ENCODE results near the gene ZNF76.

Gene ZNF76

GRCh38 chr6:35218456-35218855 is 41.1 kb upstream of the ZNF76 start:
- no peak overlapping the region for H3K9ac ChIP-seq (ENCODE audit: low read length in 5 of 5)
- no peak overlapping the region for H3K27ac ChIP-seq (ENCODE audit: low read depth, low read length)
- H3K27me3 ChIP-seq (ENCODE audit: control insufficient read depth in 5 of 5, insufficient read depth in 4 of 5, low read length in 5 of 5): peaks cover 23 to 60% (median 44%) of the 10 kb centered on the region in 5 donors
- H3K9me3 ChIP-seq (ENCODE audit: control insufficient read depth in 5 of 5, low read length in 5 of 5): no peaks in the 10 kb centered on the region
- no peak overlapping the region for H3K4me3 ChIP-seq (ENCODE audit: low read depth in 1 of 5, low read length in 5 of 5)
- peaks cover 0 to 17% (median 12%) of the 10 kb centered on the region in 5 donors for H3K4me1 ChIP-seq (ENCODE audit: control insufficient read depth in 5 of 5, insufficient read depth in 5 of 5, low read length in 5 of 5)
- no peaks in the 10 kb centered on the region for H3K36me3 ChIP-seq (ENCODE audit: control insufficient read depth in 5 of 5, insufficient read depth in 5 of 5, low read length in 5 of 5)

- Histone ChIP-seq H3K36me3 (ENCODE audit: control insufficient read depth in 5 of 5, insufficient read depth in 5 of 5, low read length in 5 of 5) (no peaks in the 10 kb centered on the region), H3K4me3 (ENCODE audit: low read depth in 1 of 5, low read length in 5 of 5) (no peak overlapping the region), H3K9ac (ENCODE audit: low read length in 5 of 5) (no peak overlapping the region), H3K9me3 (ENCODE audit: control insufficient read depth in 5 of 5, low read length in 5 of 5) (no peaks in the 10 kb centered on the region), H3K27me3 (ENCODE audit: control insufficient read depth in 5 of 5, insufficient read depth in 4 of 5, low read length in 5 of 5) (peaks cover 15 to 48% (median 35%) of the 10 kb centered on the region in 5 donors), H3K27ac (ENCODE audit: low read depth, low read length) (no peak overlapping the region), H3K4me1 (ENCODE audit: control insufficient read depth in 5 of 5, insufficient read depth in 5 of 5, low read length in 5 of 5) (peaks cover 0 to 4% (median under 1%) of the 10 kb centered on the region in 5 donors)
Measured at GRCh38 chr6:35219683-35220326, 39.7 kb upstream of the ZNF76 start.

GRCh38 chr6:35220711-35221110 is 38.8 kb upstream of the ZNF76 start:
- Histone ChIP-seq H3K27ac (ENCODE audit: low read depth, low read length) (no peak overlapping the region), H3K4me3 (ENCODE audit: low read depth in 1 of 5, low read length in 5 of 5) (no peak overlapping the region), H3K9ac (ENCODE audit: low read length in 5 of 5) (no peak overlapping the region), H3K4me1 (ENCODE audit: control insufficient read depth in 5 of 5, insufficient read depth in 5 of 5, low read length in 5 of 5) (no peaks in the 10 kb centered on the region), H3K9me3 (ENCODE audit: control insufficient read depth in 5 of 5, low read length in 5 of 5) (no peaks in the 10 kb centered on the region), H3K36me3 (ENCODE audit: control insufficient read depth in 5 of 5, insufficient read depth in 5 of 5, low read length in 5 of 5) (no peaks in the 10 kb centered on the region), H3K27me3 (ENCODE audit: control insufficient read depth in 5 of 5, insufficient read depth in 4 of 5, low read length in 5 of 5) (peaks cover 9 to 39% (median 28%) of the 10 kb centered on the region in 5 donors)

GRCh38 chr6:35223396-35223795 is 36.1 kb upstream of the ZNF76 start:
- Histone ChIP-seq H3K4me3 (ENCODE audit: low read depth in 1 of 5, low read length in 5 of 5) (no peak overlapping the region), H3K27ac (ENCODE audit: low read depth, low read length) (no peak overlapping the region), H3K4me1 (ENCODE audit: control insufficient read depth in 5 of 5, insufficient read depth in 5 of 5, low read length in 5 of 5) (no peaks in the 10 kb centered on the region), H3K9ac (ENCODE audit: low read length in 5 of 5) (no peak overlapping the region), H3K36me3 (ENCODE audit: control insufficient read depth in 5 of 5, insufficient read depth in 5 of 5, low read length in 5 of 5) (peaks cover 0 to under 1% (median 0%) of the 10 kb centered on the region in 5 donors), H3K9me3 (ENCODE audit: control insufficient read depth in 5 of 5, low read length in 5 of 5) (no peaks in the 10 kb centered on the region), H3K27me3 (ENCODE audit: control insufficient read depth in 5 of 5, insufficient read depth in 4 of 5, low read length in 5 of 5) (peaks cover 2 to 16% (median 3%) of the 10 kb centered on the region in 5 donors)

- Histone ChIP-seq H3K36me3 (ENCODE audit: control insufficient read depth in 5 of 5, insufficient read depth in 5 of 5, low read length in 5 of 5) (peaks cover 0 to 2% (median 0%) of the 10 kb centered on the region in 5 donors), H3K9me3 (ENCODE audit: control insufficient read depth in 5 of 5, low read length in 5 of 5) (no peaks in the 10 kb centered on the region), H3K4me1 (ENCODE audit: control insufficient read depth in 5 of 5, insufficient read depth in 5 of 5, low read length in 5 of 5) (peaks cover 0 to under 1% (median 0%) of the 10 kb centered on the region in 5 donors), H3K9ac (ENCODE audit: low read length in 5 of 5) (no peak overlapping the region), H3K27me3 (ENCODE audit: control insufficient read depth in 5 of 5, insufficient read depth in 4 of 5, low read length in 5 of 5) (peaks cover 0 to 8% (median 1%) of the 10 kb centered on the region in 5 donors), H3K27ac (ENCODE audit: low read depth, low read length) (no peak overlapping the region), H3K4me3 (ENCODE audit: low read depth in 1 of 5, low read length in 5 of 5) (no peak overlapping the region)
Measured at GRCh38 chr6:35224720-35225119, 34.8 kb upstream of the ZNF76 start.

- H3K4me1 ChIP-seq (ENCODE audit: control insufficient read depth in 5 of 5, insufficient read depth in 5 of 5, low read length in 5 of 5): peaks cover 0 to 19% (median 15%) of the 10 kb centered on the region in 5 donors
Measured at GRCh38 chr6:35228481-35228880, 31.1 kb upstream of the ZNF76 start.

GRCh38 chr6:35229304-35229703 is 30.2 kb upstream of the ZNF76 start:
- Histone ChIP-seq H3K4me3 (ENCODE audit: low read depth in 1 of 5, low read length in 5 of 5) (no peak overlapping the region), H3K9me3 (ENCODE audit: control insufficient read depth in 5 of 5, low read length in 5 of 5) (no peaks in the 10 kb centered on the region), H3K9ac (ENCODE audit: low read length in 5 of 5) (no peak overlapping the region), H3K27ac (ENCODE audit: low read depth, low read length) (no peak overlapping the region), H3K4me1 (ENCODE audit: control insufficient read depth in 5 of 5, insufficient read depth in 5 of 5, low read length in 5 of 5) (peaks cover 0 to 19% (median 15%) of the 10 kb centered on the region in 5 donors), H3K36me3 (ENCODE audit: control insufficient read depth in 5 of 5, insufficient read depth in 5 of 5, low read length in 5 of 5) (peaks cover 0 to 2% (median 0%) of the 10 kb centered on the region in 5 donors), H3K27me3 (ENCODE audit: control insufficient read depth in 5 of 5, insufficient read depth in 4 of 5, low read length in 5 of 5) (no peaks in the 10 kb centered on the region)

More at GRCh38 chr6:35228481-35228880, 31.1 kb upstream of the ZNF76 start:
- H3K9ac ChIP-seq (ENCODE audit: low read length in 5 of 5): no peak overlapping the region
- no peaks in the 10 kb centered on the region for H3K27me3 ChIP-seq (ENCODE audit: control insufficient read depth in 5 of 5, insufficient read depth in 4 of 5, low read length in 5 of 5)
- H3K4me3 ChIP-seq (ENCODE audit: low read depth in 1 of 5, low read length in 5 of 5): no peak overlapping the region
- H3K27ac ChIP-seq (ENCODE audit: low read depth, low read length): no peak overlapping the region
- peaks cover 0 to 2% (median 0%) of the 10 kb centered on the region in 5 donors for H3K36me3 ChIP-seq (ENCODE audit: control insufficient read depth in 5 of 5, insufficient read depth in 5 of 5, low read length in 5 of 5)
- no peaks in the 10 kb centered on the region for H3K9me3 ChIP-seq (ENCODE audit: control insufficient read depth in 5 of 5, low read length in 5 of 5)

- Histone ChIP-seq H3K4me3 (ENCODE audit: low read depth in 1 of 5, low read length in 5 of 5) (no peak overlapping the region), H3K9ac (ENCODE audit: low read length in 5 of 5) (no peak overlapping the region), H3K36me3 (ENCODE audit: control insufficient read depth in 5 of 5, insufficient read depth in 5 of 5, low read length in 5 of 5) (peaks cover 0 to 2% (median 0%) of the 10 kb centered on the region in 5 donors), H3K27me3 (ENCODE audit: control insufficient read depth in 5 of 5, insufficient read depth in 4 of 5, low read length in 5 of 5) (no peaks in the 10 kb centered on the region), H3K4me1 (ENCODE audit: control insufficient read depth in 5 of 5, insufficient read depth in 5 of 5, low read length in 5 of 5) (peaks cover 0 to 19% (median 15%) of the 10 kb centered on the region in 5 donors), H3K9me3 (ENCODE audit: control insufficient read depth in 5 of 5, low read length in 5 of 5) (no peaks in the 10 kb centered on the region), H3K27ac (ENCODE audit: low read depth, low read length) (no peak overlapping the region)
Measured at GRCh38 chr6:35230498-35230897, 29.0 kb upstream of the ZNF76 start.

GRCh38 chr6:35230950-35231349 is 28.6 kb upstream of the ZNF76 start:
- Histone ChIP-seq H3K27me3 (ENCODE audit: control insufficient read depth in 5 of 5, insufficient read depth in 4 of 5, low read length in 5 of 5) (no peaks in the 10 kb centered on the region), H3K36me3 (ENCODE audit: control insufficient read depth in 5 of 5, insufficient read depth in 5 of 5, low read length in 5 of 5) (peaks cover 0 to 2% (median 0%) of the 10 kb centered on the region in 5 donors), H3K4me3 (ENCODE audit: low read depth in 1 of 5, low read length in 5 of 5) (no peak overlapping the region), H3K27ac (ENCODE audit: low read depth, low read length) (no peak overlapping the region), H3K9me3 (ENCODE audit: control insufficient read depth in 5 of 5, low read length in 5 of 5) (no peaks in the 10 kb centered on the region), H3K4me1 (ENCODE audit: control insufficient read depth in 5 of 5, insufficient read depth in 5 of 5, low read length in 5 of 5) (peaks cover 0 to 19% (median 15%) of the 10 kb centered on the region in 5 donors), H3K9ac (ENCODE audit: low read length in 5 of 5) (no peak overlapping the region)

- no peak overlapping the region for H3K27ac ChIP-seq (ENCODE audit: low read depth, low read length)
- H3K4me3 ChIP-seq (ENCODE audit: low read depth in 1 of 5, low read length in 5 of 5): no peak overlapping the region
- H3K4me1 ChIP-seq (ENCODE audit: control insufficient read depth in 5 of 5, insufficient read depth in 5 of 5, low read length in 5 of 5): peaks cover 0 to 19% (median 15%) of the 10 kb centered on the region in 5 donors
- no peaks in the 10 kb centered on the region for H3K27me3 ChIP-seq (ENCODE audit: control insufficient read depth in 5 of 5, insufficient read depth in 4 of 5, low read length in 5 of 5)
- no peak overlapping the region for H3K9ac ChIP-seq (ENCODE audit: low read length in 5 of 5)
- peaks cover 0 to 2% (median 0%) of the 10 kb centered on the region in 5 donors for H3K36me3 ChIP-seq (ENCODE audit: control insufficient read depth in 5 of 5, insufficient read depth in 5 of 5, low read length in 5 of 5)
- H3K9me3 ChIP-seq (ENCODE audit: control insufficient read depth in 5 of 5, low read length in 5 of 5): no peaks in the 10 kb centered on the region
Measured at GRCh38 chr6:35231563-35231962, 28.0 kb upstream of the ZNF76 start.

Data from subcutaneous abdominal adipose tissue (tissue), 5 donors.